Measurements from ENCODE around the gene ST6GALNAC5.
"Not testable (repeated sequence)": the region's sequence is repeated elsewhere in the genome, so short reads cannot be mapped to it uniquely, and the experiment has no call there.

Gene ST6GALNAC5

GRCh38 chr1:76958828-76959227 is 91.5 kb downstream of the ST6GALNAC5 start:
- Histone ChIP-seq H3K4ac (ENCODE audit: low read depth, low read length) (no peak overlapping the region), H3K18ac (ENCODE audit: low read length) (no peak overlapping the region), H2BK15ac (replicated peaks; ENCODE audit: low read depth) (no peak overlapping the region), H4K8ac (ENCODE audit: low read depth, low read length) (no peak overlapping the region), H2BK120ac (ENCODE audit: low read depth, low read length) (no peak overlapping the region), H3K79me2 (ENCODE audit: control insufficient read depth, insufficient read depth, low read length) (no peaks in the 10 kb centered on the region), H3K4me3 (ENCODE audit: low read length) (no peak overlapping the region), H3K27ac (ENCODE audit: low read depth, low read length) (no peak overlapping the region), H3K27me3 (ENCODE audit: insufficient read depth, low read length, poor library complexity) (no peaks in the 10 kb centered on the region), H2BK5ac (ENCODE audit: low read length) (no peak overlapping the region), H4K5ac (ENCODE audit: low read length) (no peak overlapping the region), H3K23ac (ENCODE audit: low read length) (no peak overlapping the region), H3K9ac (ENCODE audit: low read length) (no peak overlapping the region), H3K56ac (ENCODE audit: low read length) (no peak overlapping the region), H3K79me1 (ENCODE audit: low read length) (no peaks in the 10 kb centered on the region), H3K4me2 (ENCODE audit: low read length) (no peak overlapping the region), H3K4me1 (ENCODE audit: control insufficient read depth, low read depth, low read length) (no peaks in the 10 kb centered on the region), H2AK5ac (ENCODE audit: low read length) (no peak overlapping the region), H3K36me3 (ENCODE audit: control insufficient read depth, insufficient read depth, low read length) (no peaks in the 10 kb centered on the region)
- WGBS (ENCODE audit: extremely low coverage, insufficient coverage, low lambda C conversion rate), result no CpG with 5 or more reads among the region's 4 CpGs
- DNase-seq, result peak; percentile 20

- no peak for DNase-seq
- H3K36me3 ChIP-seq (ENCODE audit: control insufficient read depth, insufficient read depth, low read length), result no peaks in the 10 kb centered on the region
- H3K4me1 ChIP-seq (ENCODE audit: control insufficient read depth, low read depth, low read length), result no peaks in the 10 kb centered on the region
- no peak overlapping the region for H2AK5ac ChIP-seq (ENCODE audit: low read length)
- H3K18ac ChIP-seq (ENCODE audit: low read length), result no peak overlapping the region
- no peak overlapping the region for H3K4me2 ChIP-seq (ENCODE audit: low read length)
- no peaks in the 10 kb centered on the region for H3K27me3 ChIP-seq (ENCODE audit: insufficient read depth, low read length, poor library complexity)
- no peaks in the 10 kb centered on the region for H3K79me1 ChIP-seq (ENCODE audit: low read length)
- no peak overlapping the region for H4K5ac ChIP-seq (ENCODE audit: low read length)
- H3K79me2 ChIP-seq (ENCODE audit: control insufficient read depth, insufficient read depth, low read length), result no peaks in the 10 kb centered on the region
- no peak overlapping the region for H2BK15ac ChIP-seq (replicated peaks; ENCODE audit: low read depth)
- no peak overlapping the region for H3K9ac ChIP-seq (ENCODE audit: low read length)
- H3K23ac ChIP-seq (ENCODE audit: low read length), result no peak overlapping the region
- H3K4ac ChIP-seq (ENCODE audit: low read depth, low read length), result no peak overlapping the region
- no peak overlapping the region for H3K4me3 ChIP-seq (ENCODE audit: low read length)
- no peak overlapping the region for H3K27ac ChIP-seq (ENCODE audit: low read depth, low read length)
- H4K8ac ChIP-seq (ENCODE audit: low read depth, low read length), result no peak overlapping the region
- no peak overlapping the region for H2BK5ac ChIP-seq (ENCODE audit: low read length)
- WGBS (ENCODE audit: extremely low coverage, insufficient coverage, low lambda C conversion rate), result no CpG with 5 or more reads among the region's 4 CpGs
- H3K56ac ChIP-seq (ENCODE audit: low read length), result no peak overlapping the region
- no peak overlapping the region for H2BK120ac ChIP-seq (ENCODE audit: low read depth, low read length)
Measured at GRCh38 chr1:76959556-76959955, 92.3 kb downstream of the ST6GALNAC5 start.

- no peak overlapping the region for H3K4me3 ChIP-seq (ENCODE audit: low read length)
- no peak overlapping the region for H4K8ac ChIP-seq (ENCODE audit: low read depth, low read length)
- no peak overlapping the region for H3K9ac ChIP-seq (ENCODE audit: low read length)
- H2BK120ac ChIP-seq (ENCODE audit: low read depth, low read length), result no peak overlapping the region
- no peak overlapping the region for H3K23ac ChIP-seq (ENCODE audit: low read length)
- no peak overlapping the region for H3K56ac ChIP-seq (ENCODE audit: low read length)
- H3K79me1 ChIP-seq (ENCODE audit: low read length), result no peaks in the 10 kb centered on the region
- H4K5ac ChIP-seq (ENCODE audit: low read length), result no peak overlapping the region
- H3K4ac ChIP-seq (ENCODE audit: low read depth, low read length), result no peak overlapping the region
- H3K27me3 ChIP-seq (ENCODE audit: insufficient read depth, low read length, poor library complexity), result no peaks in the 10 kb centered on the region
- no peak overlapping the region for H2AK5ac ChIP-seq (ENCODE audit: low read length)
- no peaks in the 10 kb centered on the region for H3K36me3 ChIP-seq (ENCODE audit: control insufficient read depth, insufficient read depth, low read length)
- H3K18ac ChIP-seq (ENCODE audit: low read length), result no peak overlapping the region
- no CpG with 5 or more reads among the region's 6 CpGs for WGBS (ENCODE audit: extremely low coverage, insufficient coverage, low lambda C conversion rate)
- no peak overlapping the region for H2BK5ac ChIP-seq (ENCODE audit: low read length)
- H2BK15ac ChIP-seq (replicated peaks; ENCODE audit: low read depth), result no peak overlapping the region
- peak; percentile 8 for DNase-seq
- H3K4me2 ChIP-seq (ENCODE audit: low read length), result no peak overlapping the region
- no peaks in the 10 kb centered on the region for H3K4me1 ChIP-seq (ENCODE audit: control insufficient read depth, low read depth, low read length)
- H3K79me2 ChIP-seq (ENCODE audit: control insufficient read depth, insufficient read depth, low read length), result no peaks in the 10 kb centered on the region
- no peak overlapping the region for H3K27ac ChIP-seq (ENCODE audit: low read depth, low read length)
Measured at GRCh38 chr1:76961181-76961819, 94.0 kb downstream of the ST6GALNAC5 start.

GRCh38 chr1:76961820-76962207 is 94.5 kb downstream of the ST6GALNAC5 start:
- H3K4me1 ChIP-seq (ENCODE audit: control insufficient read depth, low read depth, low read length), result no peaks in the 10 kb centered on the region
- no peak for DNase-seq

GRCh38 chr1:76981267-76981666 is 114.0 kb downstream of the ST6GALNAC5 start:
- H2BK5ac ChIP-seq (ENCODE audit: low read length); H3K79me2 ChIP-seq (ENCODE audit: control insufficient read depth, insufficient read depth, low read length); H3K56ac ChIP-seq (ENCODE audit: low read length); H3K4ac ChIP-seq (ENCODE audit: low read depth, low read length); H2BK120ac ChIP-seq (ENCODE audit: low read depth, low read length); H3K27ac ChIP-seq (ENCODE audit: low read depth, low read length); H3K79me1 ChIP-seq (ENCODE audit: low read length); H4K5ac ChIP-seq (ENCODE audit: low read length); H2BK15ac ChIP-seq (replicated peaks; ENCODE audit: low read depth); H3K23ac ChIP-seq (ENCODE audit: low read length); H4K8ac ChIP-seq (ENCODE audit: low read depth, low read length); H3K18ac ChIP-seq (ENCODE audit: low read length); H2AK5ac ChIP-seq (ENCODE audit: low read length); H3K4me3 ChIP-seq (ENCODE audit: low read length); H3K4me1 ChIP-seq (ENCODE audit: control insufficient read depth, low read depth, low read length); H3K27me3 ChIP-seq (ENCODE audit: insufficient read depth, low read length, poor library complexity); H3K9ac ChIP-seq (ENCODE audit: low read length); H3K4me2 ChIP-seq (ENCODE audit: low read length); H3K36me3 ChIP-seq (ENCODE audit: control insufficient read depth, insufficient read depth, low read length): not testable (repeated sequence)
- WGBS (ENCODE audit: extremely low coverage, insufficient coverage, low lambda C conversion rate), result no CpG with 5 or more reads among the region's 3 CpGs
- peak; percentile 48 for DNase-seq

More at GRCh38 chr1:76961820-76962207, 94.5 kb downstream of the ST6GALNAC5 start:
- Histone ChIP-seq H2BK5ac (ENCODE audit: low read length) (no peak overlapping the region), H4K8ac (ENCODE audit: low read depth, low read length) (no peak overlapping the region), H2AK5ac (ENCODE audit: low read length) (no peak overlapping the region), H3K79me2 (ENCODE audit: control insufficient read depth, insufficient read depth, low read length) (no peaks in the 10 kb centered on the region), H3K9ac (ENCODE audit: low read length) (no peak overlapping the region), H3K23ac (ENCODE audit: low read length) (no peak overlapping the region), H2BK15ac (replicated peaks; ENCODE audit: low read depth) (no peak overlapping the region), H3K18ac (ENCODE audit: low read length) (no peak overlapping the region), H2BK120ac (ENCODE audit: low read depth, low read length) (no peak overlapping the region), H3K56ac (ENCODE audit: low read length) (no peak overlapping the region), H3K27me3 (ENCODE audit: insufficient read depth, low read length, poor library complexity) (no peaks in the 10 kb centered on the region), H3K36me3 (ENCODE audit: control insufficient read depth, insufficient read depth, low read length) (no peaks in the 10 kb centered on the region), H3K4me2 (ENCODE audit: low read length) (no peak overlapping the region), H3K27ac (ENCODE audit: low read depth, low read length) (no peak overlapping the region), H3K79me1 (ENCODE audit: low read length) (no peaks in the 10 kb centered on the region), H3K4ac (ENCODE audit: low read depth, low read length) (no peak overlapping the region), H4K5ac (ENCODE audit: low read length) (no peak overlapping the region), H3K4me3 (ENCODE audit: low read length) (no peak overlapping the region)

- H2BK5ac ChIP-seq (ENCODE audit: low read length), result no peak overlapping the region
- no peak for DNase-seq
- H3K79me2 ChIP-seq (ENCODE audit: control insufficient read depth, insufficient read depth, low read length), result no peaks in the 10 kb centered on the region
- no peaks in the 10 kb centered on the region for H3K4me1 ChIP-seq (ENCODE audit: control insufficient read depth, low read depth, low read length)
- H3K4me3 ChIP-seq (ENCODE audit: low read length), result no peak overlapping the region
- H2AK5ac ChIP-seq (ENCODE audit: low read length), result no peak overlapping the region
- no peak overlapping the region for H2BK15ac ChIP-seq (replicated peaks; ENCODE audit: low read depth)
- H3K79me1 ChIP-seq (ENCODE audit: low read length), result no peaks in the 10 kb centered on the region
- H3K27me3 ChIP-seq (ENCODE audit: insufficient read depth, low read length, poor library complexity), result no peaks in the 10 kb centered on the region
- no peak overlapping the region for H3K9ac ChIP-seq (ENCODE audit: low read length)
- H3K23ac ChIP-seq (ENCODE audit: low read length), result no peak overlapping the region
- WGBS (ENCODE audit: extremely low coverage, insufficient coverage, low lambda C conversion rate), result no CpG with 5 or more reads among the region's 2 CpGs
- H3K36me3 ChIP-seq (ENCODE audit: control insufficient read depth, insufficient read depth, low read length), result no peaks in the 10 kb centered on the region
- H4K8ac ChIP-seq (ENCODE audit: low read depth, low read length), result no peak overlapping the region
- no peak overlapping the region for H3K56ac ChIP-seq (ENCODE audit: low read length)
- no peak overlapping the region for H3K4ac ChIP-seq (ENCODE audit: low read depth, low read length)
- H2BK120ac ChIP-seq (ENCODE audit: low read depth, low read length), result no peak overlapping the region
- no peak overlapping the region for H4K5ac ChIP-seq (ENCODE audit: low read length)
- no peak overlapping the region for H3K27ac ChIP-seq (ENCODE audit: low read depth, low read length)
- H3K18ac ChIP-seq (ENCODE audit: low read length), result no peak overlapping the region
- no peak overlapping the region for H3K4me2 ChIP-seq (ENCODE audit: low read length)
Measured at GRCh38 chr1:76989976-76990375, 122.7 kb downstream of the ST6GALNAC5 start.
